ENCODE data around the gene BAZ2A.

Gene BAZ2A

GRCh38 chr12:56670836-56671235 lies 40.7 kb upstream of the BAZ2A start:
- no peak overlapping the region for H3K27ac ChIP-seq
- H3K9me3 ChIP-seq: no peaks in the 10 kb centered on the region
- no peaks in the 10 kb centered on the region for H3K27me3 ChIP-seq
- peaks cover 64 to 69% (median 66%) of the 10 kb centered on the region in 3 donors for H3K36me3 ChIP-seq
- TF ChIP-seq, protein P1, sequence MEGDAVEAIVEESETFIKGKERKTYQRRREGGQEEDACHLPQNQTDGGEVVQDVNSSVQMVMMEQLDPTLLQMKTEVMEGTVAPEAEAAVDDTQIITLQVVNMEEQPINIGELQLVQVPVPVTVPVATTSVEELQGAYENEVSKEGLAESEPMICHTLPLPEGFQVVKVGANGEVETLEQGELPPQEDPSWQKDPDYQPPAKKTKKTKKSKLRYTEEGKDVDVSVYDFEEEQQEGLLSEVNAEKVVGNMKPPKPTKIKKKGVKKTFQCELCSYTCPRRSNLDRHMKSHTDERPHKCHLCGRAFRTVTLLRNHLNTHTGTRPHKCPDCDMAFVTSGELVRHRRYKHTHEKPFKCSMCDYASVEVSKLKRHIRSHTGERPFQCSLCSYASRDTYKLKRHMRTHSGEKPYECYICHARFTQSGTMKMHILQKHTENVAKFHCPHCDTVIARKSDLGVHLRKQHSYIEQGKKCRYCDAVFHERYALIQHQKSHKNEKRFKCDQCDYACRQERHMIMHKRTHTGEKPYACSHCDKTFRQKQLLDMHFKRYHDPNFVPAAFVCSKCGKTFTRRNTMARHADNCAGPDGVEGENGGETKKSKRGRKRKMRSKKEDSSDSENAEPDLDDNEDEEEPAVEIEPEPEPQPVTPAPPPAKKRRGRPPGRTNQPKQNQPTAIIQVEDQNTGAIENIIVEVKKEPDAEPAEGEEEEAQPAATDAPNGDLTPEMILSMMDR (IDR thresholded peaks at IDR 0.05): no peak
- peaks cover 0 to 22% (median 2%) of the 10 kb centered on the region in 4 donors for H3K4me1 ChIP-seq
- DNase-seq: peak in 1 of 2 donors; percentile 34
- no peak overlapping the region for H3K4me3 ChIP-seq
- intact Hi-C loops (cut with DNase I; ENCODE audit: low total_unique reads): no loop called here

GRCh38 chr12:56668197-56668457 lies 38.0 kb upstream of the BAZ2A start:
- no peak overlapping the region for H3K4me3 ChIP-seq
- TF ChIP-seq, protein P1 (IDR thresholded peaks at IDR 0.05): no peak
- H3K4me1 ChIP-seq: peaks cover 0 to 11% (median 2%) of the 10 kb centered on the region in 4 donors
- H3K27ac ChIP-seq: no peak overlapping the region
- intact Hi-C loops (cut with DNase I; ENCODE audit: low total_unique reads): no loop called here
- no peak for DNase-seq
- H3K36me3 ChIP-seq: peaks cover 80 to 94% (median 88%) of the 10 kb centered on the region in 3 donors
- no peaks in the 10 kb centered on the region for H3K9me3 ChIP-seq
- no peaks in the 10 kb centered on the region for H3K27me3 ChIP-seq

GRCh38 chr12:56661979-56662638 lies 32.0 kb upstream of the BAZ2A start:
- intact Hi-C loops (cut with DNase I; ENCODE audit: low total_unique reads): no loop called here
- H3K27ac ChIP-seq: no peak overlapping the region
- TF ChIP-seq, protein P1 (IDR thresholded peaks at IDR 0.05): no peak
- peak in 1 of 2 donors; percentile 39 for DNase-seq
- no peaks in the 10 kb centered on the region for H3K9me3 ChIP-seq
- no peaks in the 10 kb centered on the region for H3K4me1 ChIP-seq
- H3K36me3 ChIP-seq: peaks cover 31 to 56% (median 44%) of the 10 kb centered on the region in 3 donors
- no peaks in the 10 kb centered on the region for H3K27me3 ChIP-seq
- no peak overlapping the region for H3K4me3 ChIP-seq

- TF ChIP-seq, protein P1 (IDR thresholded peaks at IDR 0.05): no peak
- intact Hi-C loops (cut with DNase I; ENCODE audit: low total_unique reads): no loop called here
- no peak overlapping the region for H3K4me3 ChIP-seq
- DNase-seq: peak in 1 of 2 donors; percentile 23
- no peaks in the 10 kb centered on the region for H3K27me3 ChIP-seq
- peaks cover 25 to 50% (median 39%) of the 10 kb centered on the region in 3 donors for H3K36me3 ChIP-seq
- H3K4me1 ChIP-seq: no peaks in the 10 kb centered on the region
- no peak overlapping the region for H3K27ac ChIP-seq
- H3K9me3 ChIP-seq: no peaks in the 10 kb centered on the region
These were observed 31.4 kb upstream of the BAZ2A start for GRCh38 chr12:56661560-56661959.

DNA sequence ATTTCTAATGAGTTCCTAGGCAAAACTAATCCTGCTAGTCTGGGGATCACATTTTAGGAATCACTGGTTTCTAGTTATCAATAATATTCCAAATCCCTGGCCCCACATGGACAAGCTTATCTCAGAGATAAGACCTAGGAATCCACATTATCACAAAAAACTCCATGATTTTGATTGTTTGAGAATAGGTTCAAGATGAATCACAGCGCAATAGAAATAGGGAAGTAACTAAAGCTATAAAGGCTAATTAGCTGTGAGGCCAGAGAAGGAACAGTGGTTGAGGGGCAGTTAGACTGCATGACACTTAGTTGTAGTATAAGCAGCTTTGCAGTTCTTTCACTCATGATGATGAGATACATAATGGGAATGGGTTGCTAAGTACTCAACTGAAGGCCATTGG lies 28.8 kb upstream of the BAZ2A start:
- Histone ChIP-seq H3K27ac (no peak overlapping the region), H3K4me1 (no peaks in the 10 kb centered on the region), H3K4me3 (no peak overlapping the region), H3K27me3 (no peaks in the 10 kb centered on the region), H3K36me3 (peaks cover 7 to 24% (median 20%) of the 10 kb centered on the region in 3 donors), H3K9me3 (peaks cover 0 to 6% (median 0%) of the 10 kb centered on the region in 3 donors)
- TF ChIP-seq, protein P1 (IDR thresholded peaks at IDR 0.05): no peak
- DNase-seq: no peak
- intact Hi-C loops (cut with DNase I; ENCODE audit: low total_unique reads): no loop called here
